Stimulated activated CD4-positive, alpha-beta T cell treated with anti-CD3 and anti-CD28 coated beads, TNF-alpha, amount 100 ng/mL, for 48 hours (primary cell): ENCODE measurements around the gene PARD3B.
"Not testable (repeated sequence)": the region's sequence is repeated elsewhere in the genome, so short reads cannot be mapped to it uniquely, and the experiment has no call there.

Experiments used
- DNase-seq, 3 donors: peaks; one replicate each; pipeline ENCODE4 v3.0.0-alpha.2; 2020; ENCODE audit warnings: low read depth in 3 of 3

The PARD3B gene

GRCh38 chr2:204538182-204539018, 6.9 kb upstream of the PARD3B start:
- no peak for DNase-seq

GRCh38 chr2:204539019-204539385, 6.3 kb upstream of the PARD3B start:
- DNase-seq: no peak

GRCh38 chr2:204541637-204542036, 3.6 kb upstream of the PARD3B start:
- no peak for DNase-seq

GRCh38 chr2:204542982-204543608, 2.2 kb upstream of the PARD3B start:
- no peak for DNase-seq

- no peak for DNase-seq
Observed at GRCh38 chr2:204545861-204546735, 823 bp downstream of the PARD3B start.

GRCh38 chr2:204550751-204551511, 5.7 kb downstream of the PARD3B start:
- no peak for DNase-seq

- no peak for DNase-seq
Observed at GRCh38 chr2:204551512-204551863, 6.2 kb downstream of the PARD3B start.

- no peak for DNase-seq
Observed at GRCh38 chr2:204557604-204558003, 12.3 kb downstream of the PARD3B start.

GRCh38 chr2:204559358-204559757, 14.1 kb downstream of the PARD3B start:
- DNase-seq: not testable (repeated sequence)

GRCh38 chr2:204560902-204561301, 15.6 kb downstream of the PARD3B start:
- DNase-seq: no peak

GRCh38 chr2:204561771-204562170, 16.5 kb downstream of the PARD3B start:
- no peak for DNase-seq

GRCh38 chr2:204566439-204566838, 21.2 kb downstream of the PARD3B start:
- DNase-seq: no peak

GRCh38 chr2:204570421-204570820, 25.1 kb downstream of the PARD3B start:
- DNase-seq: no peak

GRCh38 chr2:204571041-204571440, 25.8 kb downstream of the PARD3B start:
- no peak for DNase-seq

GRCh38 chr2:204571911-204572310, 26.6 kb downstream of the PARD3B start:
- no peak for DNase-seq

- DNase-seq: no peak
Observed at GRCh38 chr2:204573221-204573620, 27.9 kb downstream of the PARD3B start.

- no peak for DNase-seq
Observed at GRCh38 chr2:204574486-204574885, 29.2 kb downstream of the PARD3B start.

- no peak for DNase-seq
Observed at GRCh38 chr2:204575463-204575862, 30.2 kb downstream of the PARD3B start.

- DNase-seq: peak in 1 of 3 donors; percentile 2
Observed at GRCh38 chr2:204576362-204576979, 31.2 kb downstream of the PARD3B start.

GRCh38 chr2:204578928-204579598, 33.8 kb downstream of the PARD3B start:
- DNase-seq: no peak

GRCh38 chr2:204581946-204582345, 36.7 kb downstream of the PARD3B start:
- no peak for DNase-seq
